Measurements from ENCODE around the gene GRIN1. TPM values are rescaled to one million over a fixed set of nuclear protein-coding genes. Genes with fewer than 3 reads are reported as not detected.

Gene GRIN1
- total and polyA plus RNA-seq, 2 donors: 0.18 to 0.19 TPM

DNA sequence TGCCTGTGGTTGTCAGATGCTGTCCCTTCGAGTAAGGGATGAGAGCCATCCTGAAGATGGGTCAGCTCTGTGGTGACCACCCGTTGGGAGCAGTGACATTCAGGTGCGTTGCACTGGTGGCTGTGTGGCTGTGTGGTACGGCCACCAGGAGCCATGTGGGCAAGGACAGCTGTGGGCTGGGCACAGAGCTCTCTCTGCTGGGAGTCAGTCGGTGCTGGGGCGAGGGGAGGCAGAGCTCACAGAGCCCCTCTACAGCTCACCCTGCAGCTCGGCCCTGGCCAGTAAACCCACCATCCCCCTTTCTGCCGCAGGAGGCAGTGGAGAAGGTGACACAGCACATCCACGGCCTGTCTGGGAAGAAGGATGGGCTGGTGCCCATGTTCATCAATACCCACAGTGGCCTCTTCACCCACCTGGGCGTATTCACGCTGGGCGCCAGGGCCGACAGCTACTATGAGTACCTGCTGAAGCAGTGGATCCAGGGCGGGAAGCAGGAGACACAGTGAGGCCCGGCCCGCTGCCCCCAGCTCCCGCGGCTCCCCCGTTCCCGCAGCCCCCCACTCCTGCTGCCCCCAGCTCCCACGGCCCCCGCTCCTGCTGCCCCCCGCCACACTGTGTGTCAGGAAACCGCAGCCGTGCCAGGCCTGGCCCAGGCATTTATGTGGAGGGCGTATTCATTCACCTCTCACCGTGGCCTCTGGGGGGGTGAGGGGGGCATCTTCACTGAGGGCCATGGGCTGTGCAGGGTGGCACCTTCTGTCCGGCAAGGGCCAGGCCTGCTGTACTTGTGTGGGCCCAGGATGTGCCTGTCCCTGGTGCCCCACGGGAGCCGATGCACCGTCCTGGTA, 32.9 kb upstream of the GRIN1 start:
- no peak overlapping the region for H3K27ac ChIP-seq (ENCODE audit: low read depth in 1 of 2, low read length in 1 of 2)
- H3K36me3 ChIP-seq (ENCODE audit: control insufficient read depth in 2 of 2, insufficient read depth in 2 of 2, low read length in 1 of 2): peaks cover 71 to 100% of the 10 kb centered on the region in 2 donors
- peaks cover 8 to 17% of the 10 kb centered on the region in 2 donors for H3K9me3 ChIP-seq (ENCODE audit: control insufficient read depth in 2 of 2, insufficient read depth in 1 of 2, low read length in 1 of 2)
- 97% methylated on average over 31 of the region's 31 CpGs for WGBS
- DNase-seq (ENCODE audit: low read depth in 6 of 9, low spot score in 9 of 9): no peak
- no peaks in the 10 kb centered on the region for H3K27me3 ChIP-seq (ENCODE audit: control insufficient read depth in 2 of 2, insufficient read depth in 1 of 2, low read length in 1 of 2)
- no peaks in the 10 kb centered on the region for H3K4me1 ChIP-seq (ENCODE audit: control insufficient read depth in 2 of 2, insufficient read depth in 2 of 2, low read length in 2 of 2)
- no peak overlapping the region for H3K4me3 ChIP-seq (ENCODE audit: low read length in 2 of 2)

- H3K36me3 ChIP-seq (ENCODE audit: control insufficient read depth in 2 of 2, insufficient read depth in 2 of 2, low read length in 1 of 2): peaks cover 64 to 98% of the 10 kb centered on the region in 2 donors
- no peak overlapping the region for H3K27ac ChIP-seq (ENCODE audit: low read depth in 1 of 2, low read length in 1 of 2)
- no peak overlapping the region for H3K4me3 ChIP-seq (ENCODE audit: low read length in 2 of 2)
- no peaks in the 10 kb centered on the region for H3K27me3 ChIP-seq (ENCODE audit: control insufficient read depth in 2 of 2, insufficient read depth in 1 of 2, low read length in 1 of 2)
- DNase-seq (ENCODE audit: low read depth in 6 of 9, low spot score in 9 of 9): no peak
- peaks cover 8 to 17% of the 10 kb centered on the region in 2 donors for H3K9me3 ChIP-seq (ENCODE audit: control insufficient read depth in 2 of 2, insufficient read depth in 1 of 2, low read length in 1 of 2)
- WGBS: 97% methylated on average over 27 of the region's 27 CpGs
- H3K4me1 ChIP-seq (ENCODE audit: control insufficient read depth in 2 of 2, insufficient read depth in 2 of 2, low read length in 2 of 2): no peaks in the 10 kb centered on the region
These were observed 32.2 kb upstream of the GRIN1 start for GRCh38 chr9:137106662-137107250.

GRCh38 chr9:137107312-137107921, 31.5 kb upstream of the GRIN1 start:
- Histone ChIP-seq H3K36me3 (ENCODE audit: control insufficient read depth in 2 of 2, insufficient read depth in 2 of 2, low read length in 1 of 2) (peaks cover 62 to 98% of the 10 kb centered on the region in 2 donors), H3K4me3 (ENCODE audit: low read length in 2 of 2) (no peak overlapping the region), H3K9me3 (ENCODE audit: control insufficient read depth in 2 of 2, insufficient read depth in 1 of 2, low read length in 1 of 2) (peaks cover 8 to 11% of the 10 kb centered on the region in 2 donors), H3K27ac (ENCODE audit: low read depth in 1 of 2, low read length in 1 of 2) (no peak overlapping the region), H3K27me3 (ENCODE audit: control insufficient read depth in 2 of 2, insufficient read depth in 1 of 2, low read length in 1 of 2) (peaks cover 0 to 3% of the 10 kb centered on the region in 2 donors), H3K4me1 (ENCODE audit: control insufficient read depth in 2 of 2, insufficient read depth in 2 of 2, low read length in 2 of 2) (no peaks in the 10 kb centered on the region)
- no peak for DNase-seq (ENCODE audit: low read depth in 6 of 9, low spot score in 9 of 9)
- 97% methylated on average over 27 of the region's 27 CpGs for WGBS

- no peak overlapping the region for H3K4me3 ChIP-seq (ENCODE audit: low read length in 2 of 2)
- no peak overlapping the region for H3K27ac ChIP-seq (ENCODE audit: low read depth in 1 of 2, low read length in 1 of 2)
- H3K36me3 ChIP-seq (ENCODE audit: control insufficient read depth in 2 of 2, insufficient read depth in 2 of 2, low read length in 1 of 2): peaks cover 59 to 98% of the 10 kb centered on the region in 2 donors
- no peak for DNase-seq (ENCODE audit: low read depth in 6 of 9, low spot score in 9 of 9)
- peaks cover 0 to 8% of the 10 kb centered on the region in 2 donors for H3K27me3 ChIP-seq (ENCODE audit: control insufficient read depth in 2 of 2, insufficient read depth in 1 of 2, low read length in 1 of 2)
- peaks cover 3 to 5% of the 10 kb centered on the region in 2 donors for H3K9me3 ChIP-seq (ENCODE audit: control insufficient read depth in 2 of 2, insufficient read depth in 1 of 2, low read length in 1 of 2)
- H3K4me1 ChIP-seq (ENCODE audit: control insufficient read depth in 2 of 2, insufficient read depth in 2 of 2, low read length in 2 of 2): no peaks in the 10 kb centered on the region
- WGBS: 98% methylated on average over 17 of the region's 17 CpGs
These were observed 31.0 kb upstream of the GRIN1 start for GRCh38 chr9:137107982-137108381.

DNA sequence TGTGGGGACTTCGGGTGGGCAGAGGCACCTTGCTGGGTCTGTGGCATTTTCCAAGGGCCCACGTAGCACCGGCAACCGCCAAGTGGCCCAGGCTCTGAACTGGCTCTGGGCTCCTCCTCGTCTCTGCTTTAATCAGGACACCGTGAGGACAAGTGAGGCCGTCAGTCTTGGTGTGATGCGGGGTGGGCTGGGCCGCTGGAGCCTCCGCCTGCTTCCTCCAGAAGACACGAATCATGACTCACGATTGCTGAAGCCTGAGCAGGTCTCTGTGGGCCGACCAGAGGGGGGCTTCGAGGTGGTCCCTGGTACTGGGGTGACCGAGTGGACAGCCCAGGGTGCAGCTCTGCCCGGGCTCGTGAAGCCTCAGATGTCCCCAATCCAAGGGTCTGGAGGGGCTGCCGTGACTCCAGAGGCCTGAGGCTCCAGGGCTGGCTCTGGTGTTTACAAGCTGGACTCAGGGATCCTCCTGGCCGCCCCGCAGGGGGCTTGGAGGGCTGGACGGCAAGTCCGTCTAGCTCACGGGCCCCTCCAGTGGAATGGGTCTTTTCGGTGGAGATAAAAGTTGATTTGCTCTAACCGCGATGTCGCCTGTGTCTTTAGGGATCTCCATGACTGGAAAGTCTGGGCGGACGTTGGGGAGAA, 30.2 kb upstream of the GRIN1 start:
- DNase-seq (ENCODE audit: low read depth in 6 of 9, low spot score in 9 of 9): no peak
- Histone ChIP-seq H3K36me3 (ENCODE audit: control insufficient read depth in 2 of 2, insufficient read depth in 2 of 2, low read length in 1 of 2) (peaks cover 51 to 92% of the 10 kb centered on the region in 2 donors), H3K9me3 (ENCODE audit: control insufficient read depth in 2 of 2, insufficient read depth in 1 of 2, low read length in 1 of 2) (peaks cover 0 to 2% of the 10 kb centered on the region in 2 donors), H3K27ac (ENCODE audit: low read depth in 1 of 2, low read length in 1 of 2) (no peak overlapping the region), H3K4me3 (ENCODE audit: low read length in 2 of 2) (no peak overlapping the region), H3K4me1 (ENCODE audit: control insufficient read depth in 2 of 2, insufficient read depth in 2 of 2, low read length in 2 of 2) (no peaks in the 10 kb centered on the region), H3K27me3 (ENCODE audit: control insufficient read depth in 2 of 2, insufficient read depth in 1 of 2, low read length in 1 of 2) (peaks cover 0 to 14% of the 10 kb centered on the region in 2 donors)
- WGBS: 96% methylated on average over 29 of the region's 29 CpGs

DNA sequence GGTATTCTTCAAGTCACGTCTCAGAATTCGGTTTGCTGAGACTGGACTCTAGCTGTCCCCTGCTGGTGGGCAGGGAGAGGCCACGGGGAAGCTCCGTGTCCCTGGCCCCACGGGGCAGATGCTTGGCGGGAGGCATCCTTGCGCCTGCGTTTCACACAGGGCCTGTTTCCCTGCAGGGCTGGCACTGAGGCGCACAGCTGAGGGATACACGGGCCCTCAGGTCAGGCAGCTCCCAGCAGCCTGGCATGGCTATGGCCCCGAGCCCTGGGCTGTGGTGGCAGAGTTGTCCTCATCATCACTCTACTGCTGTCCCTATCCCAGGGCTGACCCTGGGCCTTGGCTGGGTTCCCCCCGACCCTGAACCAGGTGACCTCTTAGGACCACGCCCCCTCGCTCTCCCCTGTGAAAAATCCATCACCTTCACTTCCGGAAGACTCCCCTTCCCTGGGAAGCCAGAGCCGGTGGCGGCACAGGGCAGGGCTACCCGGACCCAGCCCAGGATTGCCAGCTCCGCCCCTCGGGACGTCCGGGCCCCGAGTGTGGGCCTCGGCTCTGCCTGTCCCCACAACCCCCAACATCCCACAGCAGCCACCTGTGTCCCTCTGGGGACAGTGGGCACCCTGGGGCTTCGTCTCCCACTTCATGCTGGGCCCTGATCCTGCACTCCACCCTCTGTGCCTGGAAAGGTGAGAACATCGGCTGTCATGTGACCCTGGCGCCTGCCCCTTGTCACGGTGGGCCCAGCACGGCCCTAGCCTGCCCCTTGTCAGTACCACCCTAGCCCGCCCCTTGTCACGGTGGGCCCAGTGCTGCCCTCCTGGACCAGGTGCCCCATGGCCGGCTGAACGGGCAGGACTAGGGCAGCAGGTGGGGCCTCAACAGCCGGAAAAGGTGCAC, 29.5 kb upstream of the GRIN1 start:
- WGBS: 93% methylated on average over 34 of the region's 34 CpGs

DNA sequence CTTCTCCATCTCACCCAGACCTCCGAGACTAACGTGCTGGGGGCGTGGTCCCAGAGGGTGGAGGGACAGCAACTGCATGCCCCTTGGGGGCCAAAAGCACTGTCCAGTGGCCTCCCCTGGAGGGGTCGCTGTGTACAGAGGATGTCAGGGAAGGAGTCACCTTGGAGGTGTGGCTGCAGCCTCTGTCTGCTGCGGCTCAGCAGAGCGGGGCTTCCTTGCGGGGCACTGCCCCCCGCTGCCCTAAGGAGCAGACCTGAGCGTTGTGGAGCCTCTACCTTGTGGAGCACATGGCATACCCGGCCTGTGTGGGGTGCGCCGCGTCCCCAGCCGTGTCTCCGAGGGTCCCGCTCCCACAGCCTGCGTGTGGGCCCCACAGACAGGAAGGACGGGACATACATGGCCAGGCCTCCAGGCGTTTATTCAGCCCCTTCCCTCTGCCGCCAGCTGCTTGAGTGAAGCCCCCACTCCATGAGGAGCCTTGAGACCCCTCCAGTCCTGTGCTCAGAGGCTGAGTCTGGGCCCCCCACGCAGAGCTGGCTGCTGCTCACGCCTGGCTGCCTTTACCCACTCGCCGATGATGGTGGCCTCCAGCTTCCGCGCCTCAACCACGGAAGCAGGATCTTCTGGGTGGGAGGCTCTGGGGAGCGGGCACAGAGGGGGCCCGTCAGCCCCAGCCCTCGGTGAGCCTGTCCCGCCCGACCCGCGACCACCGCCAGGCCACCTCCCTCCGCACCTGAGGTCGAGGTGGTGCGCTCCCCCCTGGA, 28.6 kb upstream of the GRIN1 start:
- DNase-seq (ENCODE audit: low read depth in 6 of 9, low spot score in 9 of 9): no peak
- Histone ChIP-seq H3K4me1 (ENCODE audit: control insufficient read depth in 2 of 2, insufficient read depth in 2 of 2, low read length in 2 of 2) (peaks cover 3 to 6% of the 10 kb centered on the region in 2 donors), H3K27ac (ENCODE audit: low read depth in 1 of 2, low read length in 1 of 2) (no peak overlapping the region), H3K27me3 (ENCODE audit: control insufficient read depth in 2 of 2, insufficient read depth in 1 of 2, low read length in 1 of 2) (peaks cover 0 to 20% of the 10 kb centered on the region in 2 donors), H3K9me3 (ENCODE audit: control insufficient read depth in 2 of 2, insufficient read depth in 1 of 2, low read length in 1 of 2) (peaks cover 0 to under 1% of the 10 kb centered on the region in 2 donors), H3K4me3 (ENCODE audit: low read length in 2 of 2) (no peak overlapping the region), H3K36me3 (ENCODE audit: control insufficient read depth in 2 of 2, insufficient read depth in 2 of 2, low read length in 1 of 2) (peaks cover 43 to 76% of the 10 kb centered on the region in 2 donors)
- 94% methylated on average over 38 of the region's 38 CpGs for WGBS

More for the DNA sequence above, 29.5 kb upstream of the GRIN1 start:
- no peak overlapping the region for H3K27ac ChIP-seq (ENCODE audit: low read depth in 1 of 2, low read length in 1 of 2)
- no peak for DNase-seq (ENCODE audit: low read depth in 6 of 9, low spot score in 9 of 9)
- H3K9me3 ChIP-seq (ENCODE audit: control insufficient read depth in 2 of 2, insufficient read depth in 1 of 2, low read length in 1 of 2): peaks cover 0 to 2% of the 10 kb centered on the region in 2 donors
- H3K36me3 ChIP-seq (ENCODE audit: control insufficient read depth in 2 of 2, insufficient read depth in 2 of 2, low read length in 1 of 2): peaks cover 48 to 84% of the 10 kb centered on the region in 2 donors
- H3K27me3 ChIP-seq (ENCODE audit: control insufficient read depth in 2 of 2, insufficient read depth in 1 of 2, low read length in 1 of 2): peaks cover 0 to 14% of the 10 kb centered on the region in 2 donors
- H3K4me1 ChIP-seq (ENCODE audit: control insufficient read depth in 2 of 2, insufficient read depth in 2 of 2, low read length in 2 of 2): no peaks in the 10 kb centered on the region
- H3K4me3 ChIP-seq (ENCODE audit: low read length in 2 of 2): no peak overlapping the region

All from thymus (tissue), 11 donors.